ENCODE results near the gene NEDD4. TPM values are rescaled to one million over a fixed set of nuclear protein-coding genes. Genes with fewer than 3 reads are reported as not detected.

NEDD4 gene
- total RNA-seq, 1 donor from 2014 or later, result 33.9 TPM

DNA sequence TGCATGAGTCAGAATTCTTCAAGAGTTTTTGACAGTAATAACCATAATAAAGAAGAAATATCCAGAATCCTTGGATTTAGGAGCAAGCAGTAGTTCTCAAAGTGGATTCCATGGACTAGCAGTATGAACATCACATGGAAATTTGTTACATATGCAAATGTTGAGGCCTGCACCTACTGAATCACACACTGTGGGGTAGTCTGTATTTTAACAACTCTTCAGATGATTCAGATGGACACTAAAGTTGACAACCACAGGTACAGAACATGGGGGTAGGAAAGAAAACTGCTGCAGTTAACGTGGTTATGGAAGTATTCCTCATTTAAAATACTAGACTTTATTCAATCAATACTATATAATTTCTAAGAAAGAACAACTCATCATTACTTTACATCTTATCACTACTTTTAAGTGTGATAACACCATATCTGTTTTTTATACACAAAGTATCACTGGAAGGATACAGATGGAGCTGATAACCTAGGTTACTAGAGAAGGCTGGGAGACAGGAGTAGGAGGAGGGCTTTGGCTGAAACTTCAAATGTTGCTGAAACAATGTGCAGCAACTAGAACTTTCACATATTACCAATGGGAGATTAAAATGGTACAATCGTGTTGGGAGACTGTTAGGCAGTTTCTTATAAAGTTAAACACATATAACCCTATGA lies 11.7 kb downstream of the NEDD4 start:
- H3K4me3 Mint-ChIP-seq (ENCODE audit: unreplicated experiment), result no peak overlapping the region
- no peak for DNase-seq (ENCODE audit: low spot score)
- H3K9me3 Mint-ChIP-seq (ENCODE audit: unreplicated experiment), result no peaks in the 10 kb centered on the region
- H3K27ac Mint-ChIP-seq (ENCODE audit: unreplicated experiment), result no peak overlapping the region
- H3K36me3 Mint-ChIP-seq (ENCODE audit: low read depth, unreplicated experiment), result peaks cover 8% of the 10 kb centered on the region
- H3K4me1 Mint-ChIP-seq (ENCODE audit: unreplicated experiment), result peaks cover 5% of the 10 kb centered on the region
- H3K27me3 Mint-ChIP-seq (ENCODE audit: unreplicated experiment), result no peaks in the 10 kb centered on the region
- TF ChIP-seq, protein P1, sequence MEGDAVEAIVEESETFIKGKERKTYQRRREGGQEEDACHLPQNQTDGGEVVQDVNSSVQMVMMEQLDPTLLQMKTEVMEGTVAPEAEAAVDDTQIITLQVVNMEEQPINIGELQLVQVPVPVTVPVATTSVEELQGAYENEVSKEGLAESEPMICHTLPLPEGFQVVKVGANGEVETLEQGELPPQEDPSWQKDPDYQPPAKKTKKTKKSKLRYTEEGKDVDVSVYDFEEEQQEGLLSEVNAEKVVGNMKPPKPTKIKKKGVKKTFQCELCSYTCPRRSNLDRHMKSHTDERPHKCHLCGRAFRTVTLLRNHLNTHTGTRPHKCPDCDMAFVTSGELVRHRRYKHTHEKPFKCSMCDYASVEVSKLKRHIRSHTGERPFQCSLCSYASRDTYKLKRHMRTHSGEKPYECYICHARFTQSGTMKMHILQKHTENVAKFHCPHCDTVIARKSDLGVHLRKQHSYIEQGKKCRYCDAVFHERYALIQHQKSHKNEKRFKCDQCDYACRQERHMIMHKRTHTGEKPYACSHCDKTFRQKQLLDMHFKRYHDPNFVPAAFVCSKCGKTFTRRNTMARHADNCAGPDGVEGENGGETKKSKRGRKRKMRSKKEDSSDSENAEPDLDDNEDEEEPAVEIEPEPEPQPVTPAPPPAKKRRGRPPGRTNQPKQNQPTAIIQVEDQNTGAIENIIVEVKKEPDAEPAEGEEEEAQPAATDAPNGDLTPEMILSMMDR (IDR thresholded peaks at IDR 0.05; ENCODE audit: unreplicated experiment), result no peak

DNA sequence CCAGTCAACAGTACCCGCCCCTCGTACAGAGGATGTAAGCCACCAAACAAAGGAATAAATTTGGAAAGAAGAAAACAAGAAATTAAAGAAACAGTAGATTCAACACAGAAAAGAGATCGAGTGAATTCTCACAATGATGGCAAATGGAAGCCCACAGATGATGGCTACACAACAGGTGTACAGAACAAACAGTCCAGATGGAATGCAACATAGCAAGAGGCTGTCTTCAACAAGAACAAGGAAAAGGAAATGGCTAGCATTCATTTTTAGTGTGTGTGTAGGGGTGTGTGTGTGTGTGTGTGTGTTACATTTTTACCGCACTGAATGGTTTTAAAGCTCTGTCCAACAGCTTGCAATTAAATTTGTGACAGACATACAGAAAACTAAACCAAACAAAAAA lies 12.9 kb downstream of the NEDD4 start:
- Mint-ChIP-seq H3K36me3 (ENCODE audit: low read depth, unreplicated experiment) (no peaks in the 10 kb centered on the region), H3K4me3 (ENCODE audit: unreplicated experiment) (no peak overlapping the region), H3K9me3 (ENCODE audit: unreplicated experiment) (no peaks in the 10 kb centered on the region), H3K27me3 (ENCODE audit: unreplicated experiment) (no peaks in the 10 kb centered on the region), H3K27ac (ENCODE audit: unreplicated experiment) (no peak overlapping the region), H3K4me1 (ENCODE audit: unreplicated experiment) (peaks cover 5% of the 10 kb centered on the region)
- TF ChIP-seq, protein P1 (IDR thresholded peaks at IDR 0.05; ENCODE audit: unreplicated experiment), result no peak
- DNase-seq (ENCODE audit: low spot score), result no peak

DNA sequence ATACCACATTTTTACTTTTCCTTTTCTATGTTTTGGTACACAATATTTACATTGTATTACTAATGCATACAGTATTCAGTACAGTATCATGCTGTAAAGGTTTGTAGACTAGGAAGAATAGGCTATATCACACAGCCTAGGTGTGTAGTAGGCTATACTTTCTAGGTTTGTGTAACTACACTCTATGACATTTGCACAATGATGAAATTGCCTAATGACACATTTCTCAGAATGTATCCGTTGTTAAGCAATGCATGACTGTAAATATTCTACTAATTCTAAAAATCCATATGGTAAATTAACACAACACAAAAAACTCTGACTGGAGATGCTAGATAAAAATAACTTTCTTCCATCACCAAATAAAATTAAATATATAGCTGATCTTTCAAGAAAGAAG lies 16.2 kb downstream of the NEDD4 start:
- H3K36me3 Mint-ChIP-seq (ENCODE audit: low read depth, unreplicated experiment), result no peaks in the 10 kb centered on the region
- H3K4me1 Mint-ChIP-seq (ENCODE audit: unreplicated experiment), result peaks cover 5% of the 10 kb centered on the region
- no peak overlapping the region for H3K27ac Mint-ChIP-seq (ENCODE audit: unreplicated experiment)
- DNase-seq (ENCODE audit: low spot score), result no peak
- no peaks in the 10 kb centered on the region for H3K27me3 Mint-ChIP-seq (ENCODE audit: unreplicated experiment)
- H3K4me3 Mint-ChIP-seq (ENCODE audit: unreplicated experiment), result no peak overlapping the region
- TF ChIP-seq, protein P1 (IDR thresholded peaks at IDR 0.05; ENCODE audit: unreplicated experiment), result no peak
- no peaks in the 10 kb centered on the region for H3K9me3 Mint-ChIP-seq (ENCODE audit: unreplicated experiment)

DNA sequence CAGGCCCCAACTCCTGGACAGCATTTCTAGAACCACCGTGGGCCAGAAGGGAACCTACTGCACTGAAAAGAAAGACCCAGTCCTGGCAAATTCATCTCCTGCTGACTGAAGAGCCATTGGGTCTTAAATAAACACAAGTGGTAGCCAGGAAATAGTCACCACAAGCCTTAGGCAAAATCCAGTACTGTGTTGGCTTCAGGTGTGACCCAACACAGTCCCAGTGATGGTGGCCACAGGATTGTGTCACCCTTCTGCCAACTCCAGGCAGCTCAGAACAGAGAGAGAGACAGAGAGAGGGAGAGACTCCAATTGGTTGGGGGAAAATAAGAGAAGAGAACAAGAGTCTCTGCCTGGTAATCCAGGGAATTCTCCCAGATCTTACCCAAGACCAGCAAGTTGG lies 23.1 kb downstream of the NEDD4 start:
- H3K36me3 Mint-ChIP-seq (ENCODE audit: low read depth, unreplicated experiment), result peaks cover 4% of the 10 kb centered on the region

DNA sequence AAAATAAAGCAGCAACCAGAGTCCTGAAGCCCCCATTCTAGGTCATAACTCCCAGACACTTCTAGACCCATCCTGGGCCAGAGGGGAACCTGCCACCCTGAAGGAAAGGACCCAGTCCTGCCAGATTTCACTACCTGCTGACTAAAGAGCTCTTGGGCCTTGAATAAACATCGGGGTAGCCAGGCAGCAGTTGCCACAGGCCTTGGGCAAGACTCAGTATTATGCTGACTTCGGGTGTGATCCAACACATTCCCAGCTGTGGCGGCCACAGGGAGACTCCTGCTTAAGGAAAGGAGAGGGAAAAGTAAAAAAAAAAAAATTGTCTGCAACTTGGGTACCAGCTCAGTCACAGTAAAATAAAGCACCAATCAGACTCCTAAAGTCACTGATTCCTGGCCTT lies 23.8 kb downstream of the NEDD4 start:
- no peak overlapping the region for H3K27ac Mint-ChIP-seq (ENCODE audit: unreplicated experiment)
- no peaks in the 10 kb centered on the region for H3K9me3 Mint-ChIP-seq (ENCODE audit: unreplicated experiment)
- no peaks in the 10 kb centered on the region for H3K4me1 Mint-ChIP-seq (ENCODE audit: unreplicated experiment)
- H3K27me3 Mint-ChIP-seq (ENCODE audit: unreplicated experiment), result no peaks in the 10 kb centered on the region
- no peak for DNase-seq (ENCODE audit: low spot score)
- H3K36me3 Mint-ChIP-seq (ENCODE audit: low read depth, unreplicated experiment), result peaks cover 4% of the 10 kb centered on the region
- TF ChIP-seq, protein P1 (IDR thresholded peaks at IDR 0.05; ENCODE audit: unreplicated experiment), result no peak
- H3K4me3 Mint-ChIP-seq (ENCODE audit: unreplicated experiment), result no peak overlapping the region

More for the DNA sequence above, 23.1 kb downstream of the NEDD4 start:
- Mint-ChIP-seq H3K27me3 (ENCODE audit: unreplicated experiment) (no peaks in the 10 kb centered on the region), H3K4me1 (ENCODE audit: unreplicated experiment) (no peaks in the 10 kb centered on the region), H3K27ac (ENCODE audit: unreplicated experiment) (no peak overlapping the region), H3K4me3 (ENCODE audit: unreplicated experiment) (no peak overlapping the region), H3K9me3 (ENCODE audit: unreplicated experiment) (no peaks in the 10 kb centered on the region)
- TF ChIP-seq, protein P1 (IDR thresholded peaks at IDR 0.05; ENCODE audit: unreplicated experiment), result no peak
- no peak for DNase-seq (ENCODE audit: low spot score)

Data from endothelial cell (in vitro differentiated cells).